Neural crest cell (in vitro differentiated cells): ENCODE data around the gene FIGLA. TPM values are rescaled to one million over a fixed set of nuclear protein-coding genes. Genes with fewer than 3 reads are reported as not detected.

ENCODE experiments used
- DNase-seq: peaks from one replicate; pipeline ENCODE4 v3.0.0; 2021; ENCODE audit warnings: low read depth, mixed read lengths, low spot score
- H3K27ac Mint-ChIP-seq: one replicate; pipeline ENCODE4 v1.8.0; 2021; ENCODE audit warnings: mild to moderate bottlenecking, mixed read lengths; ENCODE audit not compliant: unreplicated experiment
- H3K27me3 Mint-ChIP-seq: 2 replicates; pipeline ENCODE4 v1.8.0; 2021; ENCODE audit warnings: low read depth, mild to moderate bottlenecking, mixed read lengths
- H3K36me3 Mint-ChIP-seq: 2 replicates; pipeline ENCODE4 v1.8.0; 2021; ENCODE audit warnings: low read depth, mild to moderate bottlenecking, mixed read lengths
- H3K4me1 Mint-ChIP-seq: 2 replicates; pipeline ENCODE4 v1.8.0; 2021; ENCODE audit warnings: mixed read lengths
- H3K4me3 Mint-ChIP-seq: one replicate; pipeline ENCODE4 v1.8.0; 2021; ENCODE audit warnings: mild to moderate bottlenecking, mixed read lengths
- H3K9me3 Mint-ChIP-seq: 2 replicates; pipeline ENCODE4 v1.8.0; 2021; ENCODE audit warnings: mixed read lengths
- long read RNA-seq: library from polyadenylated mRNA; unstranded; transcript quantifications from one replicate; pipeline ENCODE4 v2.0.0, GENCODE V29; 2020
- total RNA-seq: library from RNA; stranded (reverse); gene quantifications from 2 replicates; pipeline ENCODE4 v1.2.1, GENCODE V29; 2021
- TF ChIP-seq, protein P1 (sequence below): fragments of 200-600 bp; sonication (generic); conservative IDR thresholded peaks from 2 replicates; pipeline ENCODE4 v1.5.0; 2021; ENCODE audit warnings: antibody characterized with exemption, mild to moderate bottlenecking

The FIGLA gene, protein sequence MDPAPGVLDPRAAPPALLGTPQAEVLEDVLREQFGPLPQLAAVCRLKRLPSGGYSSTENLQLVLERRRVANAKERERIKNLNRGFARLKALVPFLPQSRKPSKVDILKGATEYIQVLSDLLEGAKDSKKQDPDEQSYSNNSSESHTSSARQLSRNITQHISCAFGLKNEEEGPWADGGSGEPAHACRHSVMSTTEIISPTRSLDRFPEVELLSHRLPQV
- total RNA-seq: not detected in 2 replicates
- long read RNA-seq: 0 reads

DNA sequence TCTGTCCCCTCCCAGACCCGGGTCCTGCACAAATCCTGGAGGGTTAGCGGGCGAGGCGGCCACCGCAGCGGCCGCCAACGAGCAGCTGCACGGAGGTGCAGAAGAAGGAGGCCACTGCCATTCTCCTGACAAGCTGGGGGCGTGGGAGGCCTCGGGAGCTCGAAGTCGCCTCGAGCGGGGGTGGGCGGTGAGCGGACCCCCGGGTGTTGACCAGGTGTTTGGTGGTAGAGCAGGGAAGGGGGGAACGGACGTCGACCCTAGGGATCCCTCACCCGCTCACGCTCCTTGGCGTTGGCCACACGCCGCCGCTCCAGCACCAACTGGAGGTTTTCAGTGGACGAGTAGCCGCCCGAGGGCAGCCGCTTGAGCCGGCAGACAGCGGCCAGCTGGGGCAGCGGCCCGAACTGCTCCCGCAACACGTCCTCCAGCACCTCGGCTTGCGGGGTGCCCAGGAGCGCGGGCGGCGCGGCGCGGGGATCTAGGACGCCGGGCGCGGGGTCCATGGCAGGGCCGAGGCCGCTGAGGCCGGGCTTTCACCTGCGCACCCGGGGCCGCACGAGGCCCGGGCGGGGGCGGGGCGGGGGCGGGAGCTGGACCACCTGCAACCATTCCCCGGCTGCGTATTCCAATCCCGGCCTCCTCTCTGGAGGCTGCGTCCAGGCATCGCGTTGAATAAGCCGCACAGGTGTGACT lies at the start of gene FIGLA:
TSS of gene FIGLA (minus strand) at position 508 of the 693 bp plus-strand sequence. CDS start at position 503, 5 bp downstream.
- peaks cover 9% of the 10 kb centered on the region for H3K4me1 Mint-ChIP-seq
- H3K27ac Mint-ChIP-seq: no peak within 1 kb of the TSS
- TF ChIP-seq, protein P1, sequence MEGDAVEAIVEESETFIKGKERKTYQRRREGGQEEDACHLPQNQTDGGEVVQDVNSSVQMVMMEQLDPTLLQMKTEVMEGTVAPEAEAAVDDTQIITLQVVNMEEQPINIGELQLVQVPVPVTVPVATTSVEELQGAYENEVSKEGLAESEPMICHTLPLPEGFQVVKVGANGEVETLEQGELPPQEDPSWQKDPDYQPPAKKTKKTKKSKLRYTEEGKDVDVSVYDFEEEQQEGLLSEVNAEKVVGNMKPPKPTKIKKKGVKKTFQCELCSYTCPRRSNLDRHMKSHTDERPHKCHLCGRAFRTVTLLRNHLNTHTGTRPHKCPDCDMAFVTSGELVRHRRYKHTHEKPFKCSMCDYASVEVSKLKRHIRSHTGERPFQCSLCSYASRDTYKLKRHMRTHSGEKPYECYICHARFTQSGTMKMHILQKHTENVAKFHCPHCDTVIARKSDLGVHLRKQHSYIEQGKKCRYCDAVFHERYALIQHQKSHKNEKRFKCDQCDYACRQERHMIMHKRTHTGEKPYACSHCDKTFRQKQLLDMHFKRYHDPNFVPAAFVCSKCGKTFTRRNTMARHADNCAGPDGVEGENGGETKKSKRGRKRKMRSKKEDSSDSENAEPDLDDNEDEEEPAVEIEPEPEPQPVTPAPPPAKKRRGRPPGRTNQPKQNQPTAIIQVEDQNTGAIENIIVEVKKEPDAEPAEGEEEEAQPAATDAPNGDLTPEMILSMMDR: no peak
- DNase-seq: peak; percentile 20
- peak within 1 kb of the TSS; percentile 81 for H3K4me3 Mint-ChIP-seq
- H3K9me3 Mint-ChIP-seq: peaks cover 3% of the 10 kb centered on the region
- peaks cover 88% of the 10 kb centered on the region for H3K27me3 Mint-ChIP-seq
- peaks cover 3% of the 10 kb centered on the region for H3K36me3 Mint-ChIP-seq

DNA sequence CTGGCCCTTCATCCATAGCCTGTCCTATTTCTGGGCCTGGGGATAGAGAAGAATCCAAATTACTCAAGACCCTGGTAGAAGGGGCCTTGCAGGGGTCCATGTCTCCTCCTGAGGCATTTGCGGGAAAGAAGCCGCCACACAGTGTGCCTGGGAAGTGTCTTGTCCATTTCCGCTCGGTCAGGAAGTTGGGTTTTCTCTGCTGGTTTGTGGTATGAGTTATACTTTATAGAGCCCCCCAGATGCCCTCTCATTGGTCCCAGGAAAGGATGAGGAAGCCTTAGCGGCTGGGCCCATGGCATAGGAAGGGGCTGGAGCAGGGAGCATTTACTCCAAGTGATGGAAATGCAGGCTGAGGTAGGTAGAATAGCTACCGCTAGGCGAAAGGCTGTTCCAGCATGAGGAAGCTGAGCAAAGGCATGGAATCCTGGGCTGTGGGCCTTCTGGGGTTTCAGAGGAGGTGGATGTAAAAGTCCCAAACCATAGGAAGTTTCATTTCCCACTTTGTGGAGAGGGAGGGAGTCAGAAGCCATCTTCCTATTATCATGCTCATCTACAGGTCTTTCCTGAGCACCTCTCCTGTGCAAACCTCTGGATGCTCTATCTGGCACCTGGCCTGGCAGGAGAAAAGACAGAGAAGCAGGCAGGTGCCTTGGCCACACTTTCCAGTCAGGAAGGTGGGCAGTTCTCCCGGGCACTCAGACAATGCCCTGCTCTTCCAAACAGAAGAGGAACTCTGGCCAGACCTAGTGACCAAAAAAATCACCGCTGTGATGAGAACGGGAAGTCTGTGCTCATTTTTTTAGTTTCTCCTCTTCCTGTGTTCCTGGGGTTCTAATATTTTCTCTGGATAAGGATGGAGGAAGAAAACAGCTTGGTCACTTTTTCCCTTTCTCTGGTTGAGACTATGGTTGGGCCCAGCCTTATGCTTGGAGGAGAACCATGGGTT lies 47.8 kb upstream of the FIGLA start:
- H3K27me3 Mint-ChIP-seq: peaks cover 15% of the 10 kb centered on the region
- DNase-seq: no peak

DNA sequence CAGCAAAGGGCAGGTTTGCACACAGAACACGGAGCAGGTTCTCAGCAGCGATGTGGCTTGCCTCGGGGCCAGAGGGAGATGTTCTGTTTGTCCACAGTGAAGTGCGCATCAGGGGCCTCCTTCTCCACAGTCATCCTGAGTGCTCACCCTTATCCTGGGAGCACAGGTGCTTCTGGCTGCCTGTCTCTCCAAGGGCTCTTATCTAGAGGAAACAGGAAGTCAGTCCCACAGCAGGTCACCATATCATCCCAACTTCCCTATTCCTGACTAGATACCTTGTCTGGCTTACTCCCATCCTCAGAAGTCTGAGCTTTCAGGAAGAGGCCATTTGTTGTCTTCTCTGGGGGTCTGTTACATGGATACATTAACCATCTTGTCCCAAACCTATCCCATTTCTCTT lies 45.2 kb upstream of the FIGLA start, which contains the start of gene CD207:
TSS of gene CD207 (minus strand) at position 174 of the 400 bp plus-strand sequence. CDS start at position 134, 40 bp downstream.
- Mint-ChIP-seq H3K27me3 (peaks cover 15% of the 10 kb centered on the region), H3K9me3 (no peaks in the 10 kb centered on the region), H3K4me3 (no peak within 1 kb of the TSS), H3K27ac (peak within 1 kb of the TSS; percentile 43), H3K4me1 (no peaks in the 10 kb centered on the region), H3K36me3 (no peaks in the 10 kb centered on the region)
- no peak for DNase-seq
- TF ChIP-seq, protein P1: no peak

More for the DNA sequence above, 47.8 kb upstream of the FIGLA start:
- H3K36me3 Mint-ChIP-seq: no peaks in the 10 kb centered on the region
- peaks cover 2% of the 10 kb centered on the region for H3K9me3 Mint-ChIP-seq
- TF ChIP-seq, protein P1: no peak
- no peaks in the 10 kb centered on the region for H3K4me1 Mint-ChIP-seq
- no peak overlapping the region for H3K4me3 Mint-ChIP-seq
- H3K27ac Mint-ChIP-seq: no peak overlapping the region

DNA sequence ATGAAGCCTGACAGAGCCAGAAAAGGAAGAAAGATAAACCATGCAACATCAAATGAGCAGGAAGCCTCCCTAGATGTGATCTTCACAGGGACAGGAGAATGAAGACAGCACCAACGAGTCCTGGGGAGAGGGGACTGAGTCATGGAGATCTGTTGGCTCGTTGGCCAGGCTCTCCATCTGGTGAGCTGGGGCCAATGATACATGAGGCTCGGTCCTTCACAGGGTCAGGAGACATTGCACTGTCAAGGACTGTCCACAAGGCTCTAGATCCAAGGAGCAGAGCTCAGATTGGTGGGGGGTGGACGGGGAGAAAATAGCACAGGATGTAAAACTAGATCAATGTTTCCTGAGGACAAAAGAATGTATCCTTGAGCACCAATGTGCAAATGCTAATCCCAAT lies 44.4 kb upstream of the FIGLA start:
- H3K27me3 Mint-ChIP-seq: peaks cover 18% of the 10 kb centered on the region
- TF ChIP-seq, protein P1: no peak
- no peaks in the 10 kb centered on the region for H3K36me3 Mint-ChIP-seq
- H3K27ac Mint-ChIP-seq: peak overlapping the region; percentile 43
- no peak for DNase-seq
- no peaks in the 10 kb centered on the region for H3K9me3 Mint-ChIP-seq
- H3K4me1 Mint-ChIP-seq: no peaks in the 10 kb centered on the region
- H3K4me3 Mint-ChIP-seq: no peak overlapping the region

DNA sequence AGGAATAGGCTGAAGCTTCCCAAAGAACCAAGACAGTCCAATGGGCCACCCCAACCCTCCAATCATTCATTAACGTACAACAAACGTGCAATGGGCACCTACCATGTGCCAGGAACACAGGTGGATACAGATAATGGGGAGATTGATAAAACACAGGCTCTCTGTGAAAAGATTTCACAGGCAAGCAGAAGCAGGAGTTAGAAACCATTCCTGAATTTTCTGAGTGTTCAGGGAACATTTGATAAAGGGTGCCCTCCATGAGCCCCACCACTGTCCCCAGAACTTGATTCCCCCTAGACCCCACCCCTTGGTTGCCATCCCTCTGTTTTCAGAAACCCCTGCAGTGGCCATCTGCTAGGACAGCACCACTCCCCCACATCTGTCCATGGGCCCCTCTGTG lies 43.7 kb upstream of the FIGLA start:
- Mint-ChIP-seq H3K4me1 (no peaks in the 10 kb centered on the region), H3K36me3 (no peaks in the 10 kb centered on the region), H3K27me3 (peaks cover 18% of the 10 kb centered on the region), H3K4me3 (no peak overlapping the region), H3K27ac (no peak overlapping the region), H3K9me3 (no peaks in the 10 kb centered on the region)
- TF ChIP-seq, protein P1: no peak
- DNase-seq: no peak
